Measurements from ENCODE around the gene SLC16A3.
A peak's percentile ranks its signal among the peaks of the same experiment; 100 is the strongest.

Gene SLC16A3

GRCh38 chr17:82235056-82235774, 6.4 kb downstream of the SLC16A3 start:
- DNase-seq, result no peak

- DNase-seq, result no peak
Measured at GRCh38 chr17:82235775-82236141, 6.9 kb downstream of the SLC16A3 start.

GRCh38 chr17:82236142-82236971, 7.5 kb downstream of the SLC16A3 start:
- peak in 52 of 58 donors; percentile 30 to 78 (median 53) for DNase-seq

- no peak for DNase-seq
Measured at GRCh38 chr17:82237083-82237745, 8.4 kb downstream of the SLC16A3 start.

GRCh38 chr17:82237746-82238471, 9.1 kb downstream of the SLC16A3 start:
- DNase-seq, result peak in 11 of 58 donors; percentile 23 to 70 (median 32)

GRCh38 chr17:82238472-82239201, 9.8 kb downstream of the SLC16A3 start:
- DNase-seq, result peak in 42 of 58 donors; percentile 23 to 87 (median 50)

- DNase-seq, result no peak
Measured at GRCh38 chr17:82239401-82239925, 10.6 kb downstream of the SLC16A3 start.

GRCh38 chr17:82239926-82240505, 11.2 kb downstream of the SLC16A3 start:
- no peak for DNase-seq

- no peak for DNase-seq
Measured at GRCh38 chr17:82240506-82241182, 11.8 kb downstream of the SLC16A3 start.

- DNase-seq, result peak in 48 of 58 donors; percentile 21 to 77 (median 54)
Measured at GRCh38 chr17:82241183-82241925, 12.5 kb downstream of the SLC16A3 start.

- peak in 2 of 58 donors; percentile 34 for DNase-seq
Measured at GRCh38 chr17:82241926-82242697, 13.3 kb downstream of the SLC16A3 start.

GRCh38 chr17:82242698-82242976, 13.8 kb downstream of the SLC16A3 start:
- DNase-seq, result no peak

- DNase-seq, result peak in 57 of 58 donors; percentile 14 to 90 (median 72)
Measured at GRCh38 chr17:82242977-82243647, 14.3 kb downstream of the SLC16A3 start.

- no peak for DNase-seq
Measured at GRCh38 chr17:82243648-82244412, 15.0 kb downstream of the SLC16A3 start.

- DNase-seq, result peak in 28 of 58 donors; percentile 16 to 67 (median 33)
Measured at GRCh38 chr17:82244413-82245133, 15.7 kb downstream of the SLC16A3 start.

All from anterior cingulate cortex (tissue), 58 donors.